K562 (cell line): ENCODE data around the gene PDE6D. TPM values are rescaled to one million over a fixed set of nuclear protein-coding genes. Genes with fewer than 3 reads are reported as not detected.

Source experiments
- ATAC-seq: fragments of 200-7000 bp; cut with Tn5 transposase; 3 replicates; pipeline ENCODE4 v1.9.1; 2020; ENCODE audit warnings: moderate library complexity
- BruUV-seq: library from RNA; stranded (reverse); fragments of 400-500 nt; replicated peaks from 2 replicates; lab custom pipeline; 2021; lab: Mats Ljungman, UMichigan
- CTCF ChIA-PET: fragments of 300-600 bp; formaldehyde crosslinking; extraction: SDS; loops from one replicate; lab custom pipeline; 2021; ENCODE audit warnings: low intra/inter-chr PET ratio; lab: Yijun Ruan, JAX
- POLR2A ChIA-PET: fragments of 300-600, 350-650 bp; sonication (Branson Sonifier 250); formaldehyde crosslinking; extraction: SDS; loops from one replicate; lab custom pipeline; 2021; ENCODE audit warnings: antibody characterized with exemption, inconsistent platforms; lab: Yijun Ruan, JAX
- DNase-seq, 4 experiments: peaks; one replicate each; pipeline versions ENCODE4 v3.0.0 to v3.0.0-alpha.2; 2011 to 2018; ENCODE audit warnings: low spot score in 3 of 4, mixed read lengths in 3 of 4; ENCODE audit errors: extremely low read depth in 1 of 4
- FAIRE-seq: peaks from 2 replicates; lab custom pipeline; 2011; peaks lifted over from hg19 to GRCh38; lab: Jason Lieb, UNC
- H2AFZ ChIP-seq: 2 replicates; pipeline ENCODE4 v1.6.0; 2011; ENCODE audit warnings: low read depth, low read length, control low read depth, inconsistent platforms
- H3K27ac ChIP-seq: fragments of 200-600 bp; 3 replicates; pipeline ENCODE4 v1.8.0; 2011; ENCODE audit warnings: low read depth, mild to moderate bottlenecking, control low read depth, inconsistent platforms, low read length, moderate library complexity, mixed read lengths; ENCODE audit errors: extremely low read depth
- H3K27me3 ChIP-seq, 2 experiments: fragments of 300-600 bp in 1 of 2; 2 replicates in 1 of 2; 3 replicates in 1 of 2; pipeline versions ENCODE4 v1.6.0 to v1.8.0; 2011; ENCODE audit warnings: inconsistent platforms in 2 of 2, low read length in 2 of 2, mild to moderate bottlenecking in 1 of 2, mixed read lengths in 1 of 2, moderate library complexity in 1 of 2; ENCODE audit not compliant: control insufficient read depth in 2 of 2, insufficient read depth in 2 of 2
- H3K36me3 ChIP-seq: fragments of 300-600 bp; 3 replicates; pipeline ENCODE4 v1.8.0; 2011; ENCODE audit warnings: mild to moderate bottlenecking, low read length, inconsistent platforms; ENCODE audit not compliant: control insufficient read depth, insufficient read depth
- H3K4me1 ChIP-seq, 2 experiments: fragments of 200-600 bp in 1 of 2; replicated peaks in 1 of 2; 2 replicates in 1 of 2; 3 replicates in 1 of 2; pipeline versions ENCODE4 v1.5.1 to v1.8.0; 2011; ENCODE audit warnings: inconsistent platforms in 2 of 2, low read length in 2 of 2, mild to moderate bottlenecking in 1 of 2, mixed read lengths in 1 of 2, moderate library complexity in 1 of 2; ENCODE audit not compliant: control insufficient read depth in 2 of 2, insufficient read depth in 2 of 2
- H3K4me2 ChIP-seq: 2 replicates; pipeline ENCODE4 v1.6.1; 2011; ENCODE audit warnings: low read length, control low read depth, inconsistent platforms, mixed read lengths; ENCODE audit not compliant: insufficient read depth
- H3K4me3 ChIP-seq: fragments of 200-600 bp; sonication (generic), shearing (Covaris generic); 2 replicates; pipeline ENCODE4 v1.5.1; 2016; ENCODE audit warnings: control low read depth, inconsistent platforms
- H3K79me2 ChIP-seq: fragments of 200-600 bp; 3 replicates; pipeline ENCODE4 v1.8.0; 2011; ENCODE audit warnings: low read length, inconsistent platforms; ENCODE audit not compliant: control insufficient read depth, insufficient read depth
- H3K9ac ChIP-seq, 2 experiments: 2 replicates each; pipeline versions ENCODE4 v1.6.0 to v1.6.1; 2011; ENCODE audit warnings: low read depth in 2 of 2, low read length in 2 of 2, control low read depth in 1 of 2, inconsistent platforms in 1 of 2, mild to moderate bottlenecking in 1 of 2, mixed read lengths in 1 of 2; ENCODE audit not compliant: insufficient read depth in 1 of 2
- H3K9me1 ChIP-seq: one replicate; pipeline ENCODE4 v1.6.0; 2011; ENCODE audit warnings: inconsistent platforms, mild to moderate bottlenecking, low read length, moderate library complexity; ENCODE audit not compliant: control insufficient read depth, insufficient read depth
- H3K9me3 ChIP-seq: replicated peaks from 2 replicates; pipeline ENCODE4 v1.5.1; 2011; ENCODE audit warnings: low read depth, low read length, inconsistent platforms; ENCODE audit not compliant: control insufficient read depth, insufficient read depth
- H4K20me1 ChIP-seq: replicated peaks from 2 replicates; pipeline ENCODE4 v1.6.1; 2011; ENCODE audit warnings: low read length, inconsistent platforms, mixed read lengths; ENCODE audit not compliant: control insufficient read depth, insufficient read depth
- ARID3B ChIP-seq: fragments of 250-450 bp; sonication (Bioruptor Pico); IDR thresholded peaks from 2 replicates; pipeline ENCODE4 v1.4.0; 2020; ENCODE audit warnings: borderline replicate concordance
- CREB3 ChIP-seq: fragments of 450-650 bp; conservative IDR thresholded peaks from 2 replicates; pipeline ENCODE4 v1.6.1; 2016; ENCODE audit warnings: missing genetic modification characterization, low read depth, mild to moderate bottlenecking, missing compliant biosample characterization, moderate library complexity
- ELK3 ChIP-seq: fragments of 450-650 bp; formaldehyde crosslinking; IDR thresholded peaks from 2 replicates; pipeline ENCODE4 v1.4.0; 2020; ENCODE audit warnings: mild to moderate bottlenecking
- GATAD2B ChIP-seq: fragments of 450-650 bp; IDR thresholded peaks from 2 replicates; pipeline ENCODE4 v1.6.1; 2017; ENCODE audit warnings: mild to moderate bottlenecking, borderline replicate concordance
- GTF2E2 ChIP-seq: fragments of 200-800 bp; sonication (Bioruptor generic); IDR thresholded peaks from 2 replicates; pipeline ENCODE4 v1.6.1; 2016; ENCODE audit warnings: missing genetic modification characterization, missing compliant biosample characterization
- GTF2F1 ChIP-seq: IDR thresholded peaks from 2 replicates; pipeline ENCODE4 v1.6.1; 2011; ENCODE audit warnings: low read depth, low read length, improper control_type of control experiment
- IFI16 ChIP-seq: fragments of 250-450 bp; sonication (Bioruptor Pico); IDR thresholded peaks from 2 replicates; pipeline ENCODE4 v2.1.2; 2022; ENCODE audit warnings: mild to moderate bottlenecking, inconsistent platforms
- MTF1 ChIP-seq: fragments of 250-450 bp; sonication (Bioruptor Pico); IDR thresholded peaks from 2 replicates; pipeline ENCODE4 v1.9.0; 2021; ENCODE audit warnings: moderate library complexity, mild to moderate bottlenecking, inconsistent platforms, borderline replicate concordance
- NELFE ChIP-seq: IDR thresholded peaks from 2 replicates; pipeline ENCODE4 v1.6.1; 2011; ENCODE audit warnings: mild to moderate bottlenecking; ENCODE audit not compliant: insufficient read depth, insufficient read length
- NFRKB ChIP-seq: fragments of 450-650 bp; IDR thresholded peaks from 2 replicates; pipeline ENCODE4 v1.6.1; 2016; ENCODE audit warnings: low read depth
- PCBP1 ChIP-seq: fragments of 200-400 bp; formaldehyde crosslinking; IDR thresholded peaks from 2 replicates; pipeline ENCODE4 v1.6.1; 2018; ENCODE audit warnings: mild to moderate bottlenecking, low read depth, low read length; ENCODE audit not compliant: poor library complexity, severe bottlenecking
- PML ChIP-seq: IDR thresholded peaks from 2 replicates; pipeline ENCODE4 v1.6.1; 2012; ENCODE audit warnings: low read length, inconsistent platforms
- SMAD2 ChIP-seq: fragments of 150-350 bp; IDR thresholded peaks from 2 replicates; pipeline ENCODE4 v1.6.1; 2014; ENCODE audit warnings: low read depth, mild to moderate bottlenecking, low read length
- ZBTB34 ChIP-seq: fragments of 250-450 bp; sonication (Bioruptor Pico); IDR thresholded peaks from 2 replicates; pipeline ENCODE4 v1.8.0; 2021; ENCODE audit warnings: mild to moderate bottlenecking, moderate library complexity
- ZNF143 ChIP-seq: sonication (generic); formaldehyde crosslinking; IDR thresholded peaks from 2 replicates; pipeline ENCODE4 v1.9.0; 2022; ENCODE audit warnings: mild to moderate bottlenecking, missing genetic modification reagents
- ZNF282 ChIP-seq: sonication (generic); formaldehyde crosslinking; IDR thresholded peaks from 2 replicates; pipeline ENCODE4 v1.8.1; 2023; ENCODE audit warnings: missing genetic modification reagents
- ZSCAN29 ChIP-seq: fragments of 450-650 bp; IDR thresholded peaks from 2 replicates; pipeline ENCODE4 v1.6.1; 2017
- WGBS: fragments of 100-300 bp; shearing (Covaris generic); methylation state at CpG from one replicate; pipeline ENCODE4 v1.1.6; 2016; ENCODE audit warnings: low coverage, mixed read lengths; ENCODE audit not compliant: insufficient coverage; ENCODE audit errors: missing lambda C conversion rate; 5-methylcytosine and 5-hydroxymethylcytosine counted together
- in situ Hi-C: fragments of 300-500 bp; cut with MboI; formaldehyde crosslinking; loops from 4 replicates; pipeline ENCODE4 v1.15.0; 2018; ENCODE audit warnings: inconsistent platforms, mixed read lengths
- intact Hi-C: fragments of 100-400 bp; cut with micrococcal nuclease; formaldehyde crosslinking; loops from 2 replicates; pipeline ENCODE4 v1.14.2; 2022
- polyA plus RNA-seq, 8 experiments: library from polyadenylated mRNA; depleted of rRNA in 4 of 8; stranded (reverse) in 5 of 8; unstranded in 3 of 8; fragments of >200 nt; fragmentation: Nextera tagmentation in 2 of 8; fragmentation: Illumina TruSeq in 1 of 8; extraction: Ambion mirVana in 2 of 8; extraction: Trizol in 1 of 8; gene quantifications; 2 replicates each; pipeline versions ENCODE4 v1.2.1 to v1.2.3, GENCODE V29; 2011 to 2014; ENCODE audit warnings: inconsistent platforms in 1 of 8, missing spikeins in 1 of 8
- total RNA-seq, 7 experiments: library from RNA; depleted of rRNA in 6 of 7; stranded (reverse); fragments of >200 nt in 6 of 7; fragmentation: Illumina TruSeq in 2 of 7; extraction: Trizol in 2 of 7; gene quantifications; 2 replicates each; pipeline versions ENCODE4 v1.2.1 to v1.2.3, GENCODE V29; 2011 to 2021; ENCODE audit warnings: low replicate concordance in 1 of 7

Gene PDE6D
- total and polyA plus RNA-seq, 9 of the 15 experiments (the other 6 are each of a cell fraction or from before 2014, with no cell fraction given), result 0.65 to 11.6 (median 7.0) TPM

GRCh38 chr2:231709981-231710798 lies 70.9 kb downstream of the PDE6D start:
- peaks cover 7% of the 10 kb centered on the region for H3K9me1 ChIP-seq
- POLR2A ChIA-PET, result interaction anchor here (0.6 to 8.3 kb wide), 12 partner anchors 11 to 242 kb away, joined by 3 to 90 read pairs (median 4); partner anchors contain the start of gene PDE6D
- peaks cover 30% of the 10 kb centered on the region for H3K36me3 ChIP-seq
- under 1% methylated on average over 44 of the region's 105 CpGs for WGBS
- intact Hi-C loops (loop anchor here (2.0 kb wide), 1 partner anchor 195 kb away; no protein-coding TSS in a partner anchor), in situ Hi-C loops (loop anchor here (5.0 kb wide), 2 partner anchors 33 to 103 kb away; no protein-coding TSS in a partner anchor)
- peaks cover 66% of the 10 kb centered on the region for H3K79me2 ChIP-seq
- H3K4me1 ChIP-seq, result peaks cover 19 to 76% of the 10 kb centered on the region in 2 experiments; a peak in 4 of 5 replicates
- peak; percentile 73 to 91 (median 80) for DNase-seq
- H3K27me3 ChIP-seq, result no peaks in the 10 kb centered on the region
- peaks cover 45% of the 10 kb centered on the region for H4K20me1 ChIP-seq
- no peak overlapping the region for H2AFZ ChIP-seq
- no peak for FAIRE-seq
- peak overlapping the region; percentile 91 for H3K27ac ChIP-seq
- CTCF ChIA-PET, result interaction anchor here (1.8 to 2.5 kb wide), 2 partner anchors 33 to 98 kb away, joined by 7 to 12 read pairs; no protein-coding TSS in a partner anchor
- H3K4me3 ChIP-seq, result peak overlapping the region; percentile 99
- peak; percentile 45 for ATAC-seq
- H3K9ac ChIP-seq, result peak overlapping the region; percentile 92 to 99
- BruUV-seq, result no TSS peak
- H3K9me3 ChIP-seq, result no peaks in the 10 kb centered on the region
- peak overlapping the region; percentile 78 for H3K4me2 ChIP-seq
- no peak for TF ChIP-seq MTF1 (CRISPR knock-in tag)
- no peak for TF ChIP-seq SMAD2
- TF ChIP-seq GTF2E2 (tag), result no peak
- no peak for TF ChIP-seq CREB3 (tag)
- TF ChIP-seq ELK3 (CRISPR knock-in tag), result no peak
- peak; percentile 33; the same call in 1 of the 2 replicates for TF ChIP-seq PML
- TF ChIP-seq NFRKB, result no peak
- TF ChIP-seq ZBTB34 (CRISPR knock-in tag), result no peak
- peak; percentile 60 for TF ChIP-seq PCBP1
- TF ChIP-seq GATAD2B, result peak; percentile 63; the same call in 1 of the 2 replicates
- TF ChIP-seq ARID3B, result no peak
- no peak for TF ChIP-seq GTF2F1
- TF ChIP-seq ZNF282, result no peak
- peak; percentile 47; the same call in 1 of the 2 replicates for TF ChIP-seq ZNF143 (CRISPR knock-in tag)
- no peak for TF ChIP-seq ZSCAN29
- no peak for TF ChIP-seq NELFE
- no peak for TF ChIP-seq IFI16 (CRISPR knock-in tag)
